Dendritic cell treated with granulocyte-macrophage colony-stimulating factor and Interleukin-4, amounts not matched to agents 40 ng/mL and 50 ng/mL, for 4 days (primary cell): ENCODE data around the gene APOBEC3F.

Source experiments
- H3K27ac Mint-ChIP-seq: one replicate; pipeline ENCODE4 v1.8.0; 2022; ENCODE audit warnings: mild to moderate bottlenecking, mixed read lengths
- H3K27me3 Mint-ChIP-seq: one replicate; pipeline ENCODE4 v1.8.0; 2022; ENCODE audit warnings: mild to moderate bottlenecking, mixed read lengths
- H3K36me3 Mint-ChIP-seq: one replicate; pipeline ENCODE4 v1.8.0; 2022; ENCODE audit warnings: low read depth, mixed read lengths
- H3K4me1 Mint-ChIP-seq: one replicate; pipeline ENCODE4 v1.8.0; 2022; ENCODE audit warnings: low read depth, mixed read lengths
- H3K4me3 Mint-ChIP-seq: one replicate; pipeline ENCODE4 v1.8.0; 2022; ENCODE audit warnings: mild to moderate bottlenecking, moderate library complexity, mixed read lengths
- H3K9me3 Mint-ChIP-seq: one replicate; pipeline ENCODE4 v1.8.0; 2022; ENCODE audit warnings: mixed read lengths
- intact Hi-C: fragments of 100-400 bp; cut with micrococcal nuclease; formaldehyde crosslinking; loops from one replicate; pipeline ENCODE4 v1.15.0; 2022

The APOBEC3F gene

GRCh38 chr22:39103431-39103830 lies 62.8 kb downstream of the APOBEC3F start:
- intact Hi-C loops: no loop called here
- no peak overlapping the region for H3K4me3 Mint-ChIP-seq
- no peaks in the 10 kb centered on the region for H3K9me3 Mint-ChIP-seq
- no peaks in the 10 kb centered on the region for H3K36me3 Mint-ChIP-seq
- no peak overlapping the region for H3K27ac Mint-ChIP-seq
- peaks cover 16% of the 10 kb centered on the region for H3K27me3 Mint-ChIP-seq
- peaks cover 12% of the 10 kb centered on the region for H3K4me1 Mint-ChIP-seq
